SU-DHL-6 (cell line): ENCODE data around the gene ADD3.

Experiments
- H2AFZ ChIP-seq: fragments of 200-600 bp; sonication (generic); 2 replicates; pipeline ENCODE4 v1.6.1; 2014; ENCODE audit warnings: low read depth, mild to moderate bottlenecking, moderate library complexity, mixed read lengths, antibody characterized with exemption, low read length; ENCODE audit not compliant: severe bottlenecking
- H3F3A ChIP-seq: fragments of 200-600 bp; shearing (Covaris generic); 2 replicates; pipeline ENCODE4 v1.6.0; 2016; ENCODE audit warnings: antibody characterized with exemption, mild to moderate bottlenecking; ENCODE audit not compliant: insufficient read depth
- H3K27ac ChIP-seq: fragments of 200-600 bp; sonication (generic); 2 replicates; pipeline ENCODE4 v1.5.1; 2016; ENCODE audit warnings: low read depth, mild to moderate bottlenecking, low read length, moderate library complexity, mixed read lengths
- H3K27me3 ChIP-seq: fragments of 200-600 bp; sonication (generic), shearing (Covaris generic); 2 replicates; pipeline ENCODE4 v1.6.0; 2014; ENCODE audit warnings: mild to moderate bottlenecking, low read length
- H3K36me3 ChIP-seq: fragments of 200-600 bp; sonication (generic); 2 replicates; pipeline ENCODE4 v1.6.1; 2014; ENCODE audit warnings: mild to moderate bottlenecking, low read length, mixed read lengths
- H3K4me2 ChIP-seq: fragments of 300-600, 200-600 bp; shearing (Covaris generic), sonication (generic); 2 replicates; pipeline ENCODE4 v1.6.0; 2014; ENCODE audit warnings: low read length, low read depth, mild to moderate bottlenecking; ENCODE audit not compliant: poor library complexity, severe bottlenecking
- H3K4me3 ChIP-seq: fragments of 200-600 bp; sonication (generic); 2 replicates; pipeline ENCODE4 v1.5.1; 2014; ENCODE audit warnings: antibody characterized with exemption, low read length, mild to moderate bottlenecking, mixed read lengths; ENCODE audit not compliant: insufficient read depth, poor library complexity, severe bottlenecking
- H3K79me2 ChIP-seq: fragments of 200-600 bp; sonication (generic); 2 replicates; pipeline ENCODE4 v1.6.1; 2014; ENCODE audit warnings: mild to moderate bottlenecking, low read length, moderate library complexity; ENCODE audit not compliant: insufficient read depth
- H3K9ac ChIP-seq: fragments of 200-600 bp; sonication (generic); 2 replicates; pipeline ENCODE4 v1.7.0; 2014; ENCODE audit warnings: mild to moderate bottlenecking, low read length
- H3K9me2 ChIP-seq: fragments of 200-600 bp; sonication (generic); replicated peaks from 2 replicates; pipeline ENCODE4 v1.6.1; 2014; ENCODE audit warnings: low read length; ENCODE audit not compliant: insufficient read depth
- H3K9me3 ChIP-seq: fragments of 200-600 bp; sonication (generic); 2 replicates; pipeline ENCODE4 v1.6.1; 2014; ENCODE audit warnings: low read length, mixed read lengths; ENCODE audit not compliant: insufficient read depth
- H4K20me1 ChIP-seq: fragments of 200-600 bp; sonication (generic); 2 replicates; pipeline ENCODE4 v1.6.1; 2014; ENCODE audit warnings: low read depth, mild to moderate bottlenecking, antibody characterized with exemption, low read length, moderate library complexity, mixed read lengths
- CTCF ChIP-seq: fragments of 200-600 bp; sonication (generic); IDR thresholded peaks from one replicate; pipeline ENCODE4 v1.5.1; 2017; ENCODE audit warnings: antibody characterized with exemption, mild to moderate bottlenecking, low read length, moderate library complexity; ENCODE audit not compliant: insufficient read depth, poor library complexity, severe bottlenecking
- EZH2phosphoT487 ChIP-seq: fragments of 200-600 bp; sonication (generic), shearing (Covaris generic); conservative IDR thresholded peaks from 2 replicates; pipeline ENCODE4 v1.6.1; 2018; ENCODE audit warnings: mild to moderate bottlenecking, antibody characterized with exemption, low read length, moderate library complexity, mixed read lengths

ADD3 gene

DNA sequence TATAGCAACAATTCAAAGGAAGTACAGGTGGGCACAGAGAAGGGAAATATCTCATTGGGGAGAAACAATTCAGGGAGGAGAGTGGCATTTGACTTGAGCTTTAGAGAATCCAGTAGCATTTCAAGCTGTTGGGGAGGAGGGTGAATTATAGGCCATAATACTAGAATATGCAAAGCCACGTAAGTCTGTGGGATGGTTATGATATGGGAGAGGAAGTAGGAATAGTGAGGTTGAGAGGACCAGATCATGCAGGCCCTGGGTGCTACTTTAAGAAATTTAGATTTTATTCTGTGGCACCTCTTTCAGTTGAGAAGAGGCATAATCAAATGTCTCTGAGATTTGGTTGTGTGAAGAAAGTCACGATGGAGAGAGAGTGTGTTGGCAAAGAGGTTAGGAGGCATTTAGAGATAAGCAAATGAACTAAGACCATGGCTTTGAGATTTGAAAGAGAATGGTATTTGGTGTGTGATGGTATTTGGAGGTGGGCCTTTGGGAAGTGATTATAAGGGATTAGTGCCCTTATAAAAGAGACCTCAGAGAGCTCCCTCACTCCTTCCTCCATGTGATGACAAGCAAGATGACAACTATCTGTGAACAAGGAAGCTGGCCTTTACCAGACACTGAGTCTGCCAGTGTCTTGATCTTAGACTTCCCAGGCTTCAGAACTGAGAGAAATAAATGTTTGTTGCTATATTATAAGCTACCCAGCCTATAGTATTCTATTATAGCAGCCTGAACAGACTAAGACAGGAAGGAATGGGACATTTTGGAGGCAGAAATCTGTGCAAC, 15.1 kb downstream of the ADD3 start:
- TF ChIP-seq CTCF (no peak), EZH2phosphoT487 (no peak)

GRCh38 chr10:110023785-110024465, 16.1 kb downstream of the ADD3 start:
- Histone ChIP-seq H3K4me3 (no peak overlapping the region), H3K9me2 (no peaks in the 10 kb centered on the region), H3K27ac (no peak overlapping the region), H3K79me2 (peaks cover 99% of the 10 kb centered on the region), H3F3A (0 out of 2 replicates have a peak, but pooled peaks cover 2% of the 10 kb centered on the region), H3K4me2 (no peak overlapping the region), H2AFZ (no peak overlapping the region), H3K9ac (no peak overlapping the region), H3K27me3 (no peaks in the 10 kb centered on the region), H4K20me1 (peaks cover 19% of the 10 kb centered on the region; the same call in 1 of the 2 replicates), H3K9me3 (no peaks in the 10 kb centered on the region), H3K36me3 (no peaks in the 10 kb centered on the region)
- TF ChIP-seq EZH2phosphoT487 (no peak), CTCF (no peak)

More for the DNA sequence above, 15.1 kb downstream of the ADD3 start:
- Histone ChIP-seq H2AFZ (no peak overlapping the region), H3K9me2 (no peaks in the 10 kb centered on the region), H3K4me3 (no peak overlapping the region), H3K36me3 (no peaks in the 10 kb centered on the region), H3K9me3 (no peaks in the 10 kb centered on the region), H3K4me2 (no peak overlapping the region), H3K9ac (no peak overlapping the region), H3K79me2 (peaks cover 99% of the 10 kb centered on the region), H3F3A (0 out of 2 replicates have a peak, but pooled peaks cover 2% of the 10 kb centered on the region), H4K20me1 (peaks cover 19% of the 10 kb centered on the region; the same call in 1 of the 2 replicates), H3K27ac (no peak overlapping the region), H3K27me3 (no peaks in the 10 kb centered on the region)

- Histone ChIP-seq H2AFZ (no peak overlapping the region), H3K9me3 (no peaks in the 10 kb centered on the region), H3K9me2 (no peaks in the 10 kb centered on the region), H3K27me3 (no peaks in the 10 kb centered on the region), H3K79me2 (peaks cover 99% of the 10 kb centered on the region), H3F3A (0 out of 2 replicates have a peak, but pooled peaks cover 5% of the 10 kb centered on the region), H3K4me2 (no peak overlapping the region), H3K9ac (no peak overlapping the region), H3K27ac (no peak overlapping the region), H3K4me3 (no peak overlapping the region), H4K20me1 (peaks cover 35% of the 10 kb centered on the region), H3K36me3 (no peaks in the 10 kb centered on the region)
- no peak for TF ChIP-seq EZH2phosphoT487
- no peak for TF ChIP-seq CTCF
Observed at GRCh38 chr10:110029450-110029849, 21.7 kb downstream of the ADD3 start.
